Activated CD8-positive, alpha-beta memory T cell treated with anti-CD3 and anti-CD28 coated beads for 1 hour (primary cell): ENCODE measurements around the gene THAP9.
A peak's percentile ranks its signal among the peaks of the same experiment; 100 is the strongest.
"Not testable (repeated sequence)": the region's sequence is repeated elsewhere in the genome, so short reads cannot be mapped to it uniquely, and the experiment has no call there.

Experiments used
- DNase-seq, 2 donors: peaks; one replicate each; pipeline ENCODE4 v3.0.0-alpha.2; 2020; ENCODE audit warnings: low read depth in 1 of 2; ENCODE audit errors: extremely low read depth in 1 of 2

The THAP9 gene

GRCh38 chr4:82900411-82901182 is at the start of gene THAP9:
TSS of gene THAP9 (plus strand) at chr4:82900735. CDS start at chr4:82900803, 68 bp downstream.
- peak; percentile 93 to 96 for DNase-seq

- DNase-seq: no peak
Observed at GRCh38 chr4:82851318-82851717, 49.2 kb upstream of the THAP9 start.

- no peak for DNase-seq
Observed at GRCh38 chr4:82851885-82852750, 48.4 kb upstream of the THAP9 start.

- DNase-seq: no peak
Observed at GRCh38 chr4:82852751-82853285, 47.7 kb upstream of the THAP9 start.

GRCh38 chr4:82860487-82860886 is 40.0 kb upstream of the THAP9 start:
- DNase-seq: not testable (repeated sequence)

GRCh38 chr4:82861529-82861928 is 39.0 kb upstream of the THAP9 start:
- no peak for DNase-seq

- no peak for DNase-seq
Observed at GRCh38 chr4:82864336-82864979, 36.1 kb upstream of the THAP9 start.

- no peak for DNase-seq
Observed at GRCh38 chr4:82865592-82865991, 34.9 kb upstream of the THAP9 start.

GRCh38 chr4:82866033-82866432 is 34.5 kb upstream of the THAP9 start:
- not testable (repeated sequence) for DNase-seq

- DNase-seq: no peak
Observed at GRCh38 chr4:82866706-82867385, 33.7 kb upstream of the THAP9 start.

- no peak for DNase-seq
Observed at GRCh38 chr4:82868572-82868971, 32.0 kb upstream of the THAP9 start.

GRCh38 chr4:82885410-82885809 is 15.1 kb upstream of the THAP9 start:
- DNase-seq: no peak

- no peak for DNase-seq
Observed at GRCh38 chr4:82886147-82886942, 14.2 kb upstream of the THAP9 start.

GRCh38 chr4:82889287-82889686 is 11.2 kb upstream of the THAP9 start:
- no peak for DNase-seq

GRCh38 chr4:82890528-82890900 is 10.0 kb upstream of the THAP9 start:
- DNase-seq: no peak

GRCh38 chr4:82890901-82891706 is 9.4 kb upstream of the THAP9 start, which contains the start of gene SEC31A:
TSS of gene SEC31A (minus strand) at chr4:82891153. CDS start at chr4:82881936, 9,217 bp downstream.
- peak; percentile 88 to 97 for DNase-seq

GRCh38 chr4:82891707-82892466 is 8.6 kb upstream of the THAP9 start:
- no peak for DNase-seq

GRCh38 chr4:82892467-82892802 is 8.1 kb upstream of the THAP9 start:
- DNase-seq: no peak
